DMS53 treated with DMSO at 0.1 percent for 48 hours (cell line): ENCODE results near the gene ASXL1.
"Not testable (repeated sequence)": the region's sequence is repeated elsewhere in the genome, so short reads cannot be mapped to it uniquely, and the experiment has no call there.

Experiments
- DNase-seq: peaks from one replicate; lab custom pipeline; 2025; ENCODE audit not compliant: unreplicated experiment; lab: John Stamatoyannopoulos, UW

ASXL1 gene

GRCh38 chr20:32400476-32400875 is 42.3 kb downstream of the ASXL1 start:
- no peak for DNase-seq

- DNase-seq: no peak
Observed at GRCh38 chr20:32404017-32404416, 45.9 kb downstream of the ASXL1 start.

GRCh38 chr20:32406701-32407100 is 48.6 kb downstream of the ASXL1 start:
- no peak for DNase-seq

- not testable (repeated sequence) for DNase-seq
Observed at GRCh38 chr20:32407131-32407750, 49.1 kb downstream of the ASXL1 start.

- no peak for DNase-seq
Observed at GRCh38 chr20:32411955-32412706, 54.0 kb downstream of the ASXL1 start.

- no peak for DNase-seq
Observed at GRCh38 chr20:32415494-32415893, 57.4 kb downstream of the ASXL1 start.

GRCh38 chr20:32416206-32416605 is 58.1 kb downstream of the ASXL1 start:
- DNase-seq: no peak

- no peak for DNase-seq
Observed at GRCh38 chr20:32418376-32418775, 60.2 kb downstream of the ASXL1 start.

GRCh38 chr20:32421290-32421689 is 63.2 kb downstream of the ASXL1 start:
- no peak for DNase-seq

GRCh38 chr20:32427996-32428395 is 69.9 kb downstream of the ASXL1 start:
- no peak for DNase-seq

- DNase-seq: no peak
Observed at GRCh38 chr20:32429343-32429742, 71.2 kb downstream of the ASXL1 start.

GRCh38 chr20:32429745-32430360 is 71.7 kb downstream of the ASXL1 start:
- no peak for DNase-seq

- no peak for DNase-seq
Observed at GRCh38 chr20:32431457-32431856, 73.3 kb downstream of the ASXL1 start.

GRCh38 chr20:32432277-32432676 is 74.1 kb downstream of the ASXL1 start:
- DNase-seq: no peak

GRCh38 chr20:32433311-32434021 is 75.3 kb downstream of the ASXL1 start:
- no peak for DNase-seq

GRCh38 chr20:32434434-32434833 is 76.3 kb downstream of the ASXL1 start:
- DNase-seq: no peak

GRCh38 chr20:32435449-32436107 is 77.4 kb downstream of the ASXL1 start:
- no peak for DNase-seq

- no peak for DNase-seq
Observed at GRCh38 chr20:32436142-32436861, 78.2 kb downstream of the ASXL1 start.

- DNase-seq: no peak
Observed at GRCh38 chr20:32436968-32437367, 78.8 kb downstream of the ASXL1 start.

- no peak for DNase-seq
Observed at GRCh38 chr20:32437391-32438074, 79.4 kb downstream of the ASXL1 start.
